Breast epithelium (tissue), 4 donors: ENCODE data around the gene EPHA4. TPM values are rescaled to one million over a fixed set of nuclear protein-coding genes. Genes with fewer than 3 reads are reported as not detected.

ENCODE experiments used
- DNase-seq, 2 donors: peaks; one replicate each; pipeline ENCODE4 v3.0.0-alpha.2; 2019; ENCODE audit warnings: low spot score in 2 of 2
- H3K27ac ChIP-seq, 2 donors: fragments of 200-600 bp; sonication (generic) in 1 of 2; one replicate each; pipeline ENCODE4 v1.5.1; 2016 to 2019; ENCODE audit warnings: mild to moderate bottlenecking in 1 of 2
- H3K27me3 ChIP-seq, 2 donors: fragments of 200-600 bp; sonication (generic) in 1 of 2; one replicate each; pipeline versions ENCODE4 v1.5.1 to v1.6.0; 2017 to 2019; ENCODE audit warnings: control low read depth in 1 of 2, mild to moderate bottlenecking in 1 of 2
- H3K36me3 ChIP-seq: fragments of 200-600 bp; one replicate; pipeline ENCODE4 v1.5.1; 2019
- H3K4me1 ChIP-seq, 2 donors: fragments of 200-600 bp; sonication (generic); one replicate each; pipeline ENCODE4 v1.5.1; 2016 to 2019; ENCODE audit warnings: control low read depth in 1 of 2
- H3K4me3 ChIP-seq, 3 donors: fragments of 200-600 bp; sonication (generic); 1 replicate in 2 of 3; 2 replicates in 1 of 3; pipeline ENCODE4 v1.5.1; 2016 to 2019; ENCODE audit warnings: mild to moderate bottlenecking in 3 of 3, moderate library complexity in 2 of 3
- H3K9me3 ChIP-seq, 2 donors: fragments of 200-600 bp; sonication (generic) in 1 of 2; one replicate each; pipeline ENCODE4 v1.5.1; 2016 to 2019; ENCODE audit warnings: control low read depth in 1 of 2
- POLR2A ChIP-seq: fragments of 450-650 bp; IDR thresholded peaks from one replicate; pipeline ENCODE4 v1.6.1; 2016; ENCODE audit warnings: antibody characterized with exemption, mild to moderate bottlenecking, moderate library complexity
- POLR2AphosphoS5 ChIP-seq, 3 donors: sonication (generic); formaldehyde crosslinking; IDR thresholded peaks; one replicate each; pipeline ENCODE4 v1.6.1; 2017; ENCODE audit warnings: antibody characterized with exemption in 3 of 3
- intact Hi-C: fragments of 100-400 bp; cut with DNase I; formaldehyde crosslinking; loops from one replicate; pipeline ENCODE4 v1.15.1; 2023; ENCODE audit warnings: low total_unique reads
- total RNA-seq, 3 donors: library from RNA; depleted of rRNA; stranded (reverse); fragments of >200 nt; gene quantifications; one replicate each; pipeline ENCODE4 v1.1.0, GENCODE V29; 2016
- TF ChIP-seq, protein P1 (sequence below), 3 donors: fragments of 450-650 bp; IDR thresholded peaks; one replicate each; pipeline ENCODE4 v1.5.1; 2016 to 2017; ENCODE audit warnings: antibody characterized with exemption in 3 of 3, mild to moderate bottlenecking in 3 of 3, moderate library complexity in 3 of 3

Gene EPHA4
- total RNA-seq, 3 donors from 2014 or later = 12.8 to 44.2 (median 18.6) TPM

DNA sequence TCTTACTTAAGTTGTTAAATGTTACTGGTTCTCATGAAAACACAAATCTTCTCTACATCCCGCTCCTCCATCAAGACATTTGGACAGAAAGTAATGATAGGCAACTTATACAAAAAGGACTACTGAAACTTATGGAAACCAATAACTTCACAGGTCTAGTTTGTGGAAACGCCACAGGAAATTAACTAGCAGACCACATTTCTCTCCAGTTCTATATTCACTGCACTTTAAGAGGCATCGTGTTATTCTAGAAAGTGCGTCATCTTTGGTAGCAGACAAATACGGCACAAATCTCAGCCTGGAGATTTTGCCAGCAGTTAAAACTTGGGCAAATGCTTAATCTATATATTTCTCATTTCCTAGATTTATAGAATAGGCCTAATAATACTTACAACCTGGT lies 164.3 kb downstream of the EPHA4 start:
- no peaks in the 10 kb centered on the region for H3K36me3 ChIP-seq

DNA sequence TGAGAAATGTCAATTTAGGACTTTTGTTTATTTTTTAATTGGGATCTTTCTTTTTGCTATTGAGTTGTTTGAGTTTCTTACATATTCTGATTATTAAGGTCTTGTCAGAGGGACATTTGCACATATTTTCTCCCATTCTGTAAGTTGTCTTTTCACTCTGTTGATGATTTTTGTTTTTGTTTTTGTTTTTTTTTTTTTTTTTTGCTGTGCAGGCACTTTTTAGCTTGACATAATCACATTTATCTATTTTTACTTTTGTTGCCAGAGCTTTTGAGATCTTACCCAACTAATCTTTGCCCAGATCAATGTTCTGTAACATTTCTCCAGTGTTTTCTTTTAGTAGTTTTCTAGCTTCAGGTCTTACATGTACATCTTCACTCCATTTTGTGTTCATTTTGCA lies 166.6 kb downstream of the EPHA4 start:
- TF ChIP-seq, protein P1, sequence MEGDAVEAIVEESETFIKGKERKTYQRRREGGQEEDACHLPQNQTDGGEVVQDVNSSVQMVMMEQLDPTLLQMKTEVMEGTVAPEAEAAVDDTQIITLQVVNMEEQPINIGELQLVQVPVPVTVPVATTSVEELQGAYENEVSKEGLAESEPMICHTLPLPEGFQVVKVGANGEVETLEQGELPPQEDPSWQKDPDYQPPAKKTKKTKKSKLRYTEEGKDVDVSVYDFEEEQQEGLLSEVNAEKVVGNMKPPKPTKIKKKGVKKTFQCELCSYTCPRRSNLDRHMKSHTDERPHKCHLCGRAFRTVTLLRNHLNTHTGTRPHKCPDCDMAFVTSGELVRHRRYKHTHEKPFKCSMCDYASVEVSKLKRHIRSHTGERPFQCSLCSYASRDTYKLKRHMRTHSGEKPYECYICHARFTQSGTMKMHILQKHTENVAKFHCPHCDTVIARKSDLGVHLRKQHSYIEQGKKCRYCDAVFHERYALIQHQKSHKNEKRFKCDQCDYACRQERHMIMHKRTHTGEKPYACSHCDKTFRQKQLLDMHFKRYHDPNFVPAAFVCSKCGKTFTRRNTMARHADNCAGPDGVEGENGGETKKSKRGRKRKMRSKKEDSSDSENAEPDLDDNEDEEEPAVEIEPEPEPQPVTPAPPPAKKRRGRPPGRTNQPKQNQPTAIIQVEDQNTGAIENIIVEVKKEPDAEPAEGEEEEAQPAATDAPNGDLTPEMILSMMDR (IDR thresholded peaks at IDR 0.05) = no peak
- TF ChIP-seq POLR2AphosphoS5 (IDR thresholded peaks at IDR 0.05) (no peak), POLR2A (no peak)
- Histone ChIP-seq H3K4me1 (no peaks in the 10 kb centered on the region), H3K27me3 (no peaks in the 10 kb centered on the region), H3K27ac (no peak overlapping the region), H3K4me3 (no peak overlapping the region), H3K36me3 (no peaks in the 10 kb centered on the region), H3K9me3 (peaks cover 4 to 9% of the 10 kb centered on the region in 2 donors)
- intact Hi-C loops = no loop called here
- DNase-seq = no peak

More for the DNA sequence above, 164.3 kb downstream of the EPHA4 start:
- Histone ChIP-seq H3K4me3 (no peak overlapping the region), H3K27me3 (no peaks in the 10 kb centered on the region), H3K9me3 (peaks cover 4 to 9% of the 10 kb centered on the region in 2 donors), H3K27ac (no peak overlapping the region), H3K4me1 (no peaks in the 10 kb centered on the region)
- DNase-seq = no peak
- TF ChIP-seq POLR2A (no peak), POLR2AphosphoS5 (IDR thresholded peaks at IDR 0.05) (no peak)
- TF ChIP-seq, protein P1 (IDR thresholded peaks at IDR 0.05) = no peak
- intact Hi-C loops = no loop called here

DNA sequence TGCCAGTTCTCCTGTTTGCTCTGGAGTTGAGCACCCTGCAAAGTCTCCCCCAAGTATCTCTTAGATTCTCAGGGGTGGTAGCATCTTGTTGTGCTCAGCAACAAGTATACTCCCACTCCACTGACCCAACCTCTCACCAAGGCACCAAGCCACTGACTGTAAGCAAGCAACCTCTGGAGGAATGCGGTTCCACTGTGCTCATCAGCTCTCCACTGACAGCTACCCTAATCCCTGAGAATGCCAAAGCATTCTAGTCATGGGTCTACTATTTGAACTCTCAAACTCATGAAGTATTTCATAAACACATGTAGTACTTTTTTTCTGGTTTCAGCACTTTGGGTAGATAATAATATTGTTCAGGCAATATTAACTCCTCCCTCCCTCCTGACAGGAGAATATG lies 170.0 kb downstream of the EPHA4 start:
- Histone ChIP-seq H3K4me3 (no peak overlapping the region), H3K9me3 (peaks cover 4 to 9% of the 10 kb centered on the region in 2 donors), H3K27ac (no peak overlapping the region), H3K36me3 (no peaks in the 10 kb centered on the region), H3K27me3 (no peaks in the 10 kb centered on the region), H3K4me1 (no peaks in the 10 kb centered on the region)
- no peak for DNase-seq
- no peak for TF ChIP-seq POLR2AphosphoS5 (IDR thresholded peaks at IDR 0.05)
- TF ChIP-seq, protein P1 (IDR thresholded peaks at IDR 0.05) = no peak
- no peak for TF ChIP-seq POLR2A
- intact Hi-C loops = no loop called here

DNA sequence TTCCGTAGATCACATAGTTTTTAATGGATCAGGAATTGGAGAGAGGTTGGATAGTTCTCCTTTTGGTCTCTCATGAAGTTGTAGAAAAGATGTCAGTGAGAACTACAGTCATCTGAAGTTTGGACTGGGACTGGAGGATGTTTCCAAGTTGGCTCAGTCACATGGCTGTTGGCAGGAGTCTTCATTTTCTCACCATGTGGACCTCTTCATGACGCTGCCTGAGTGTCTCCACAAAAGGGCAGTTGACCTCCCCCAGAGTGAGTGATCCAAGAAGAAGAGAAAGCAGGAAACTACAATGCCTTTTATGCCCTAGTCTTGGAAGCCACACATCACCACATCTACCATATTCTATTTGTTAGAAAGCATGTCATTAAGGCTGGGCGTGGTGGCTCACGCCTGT lies 171.7 kb downstream of the EPHA4 start:
- Histone ChIP-seq H3K36me3 (no peaks in the 10 kb centered on the region), H3K4me3 (no peak overlapping the region), H3K9me3 (no peaks in the 10 kb centered on the region), H3K27me3 (no peaks in the 10 kb centered on the region), H3K4me1 (no peaks in the 10 kb centered on the region), H3K27ac (no peak overlapping the region)
- DNase-seq = no peak
- intact Hi-C loops = no loop called here
- TF ChIP-seq POLR2A = no peak
- TF ChIP-seq, protein P1 (IDR thresholded peaks at IDR 0.05) = no peak
- no peak for TF ChIP-seq POLR2AphosphoS5 (IDR thresholded peaks at IDR 0.05)

DNA sequence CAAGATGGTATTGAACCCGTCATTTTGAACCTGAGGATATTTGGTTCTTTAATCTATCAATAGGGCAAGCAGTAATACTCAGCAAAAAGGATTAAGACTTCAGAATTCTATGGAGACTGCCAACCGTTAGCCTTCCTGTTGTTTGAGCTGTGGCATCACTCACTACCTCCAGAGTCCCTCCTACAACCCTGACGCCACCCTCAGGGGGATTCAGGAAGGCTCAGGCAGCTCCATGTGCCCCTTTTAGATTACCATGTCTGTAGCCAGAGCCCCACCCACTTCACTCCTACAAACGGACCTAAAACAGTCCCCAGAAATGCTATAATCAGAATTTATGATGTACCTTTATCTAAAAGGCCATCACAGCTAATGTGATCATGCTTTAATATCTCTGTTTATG lies 172.9 kb downstream of the EPHA4 start:
- H3K4me1 ChIP-seq = no peaks in the 10 kb centered on the region
- no peak for TF ChIP-seq POLR2AphosphoS5 (IDR thresholded peaks at IDR 0.05)
- no peak for TF ChIP-seq POLR2A
- TF ChIP-seq, protein P1 (IDR thresholded peaks at IDR 0.05) = no peak
- H3K4me3 ChIP-seq = no peak overlapping the region
- intact Hi-C loops = no loop called here
- no peaks in the 10 kb centered on the region for H3K36me3 ChIP-seq
- H3K27me3 ChIP-seq = no peaks in the 10 kb centered on the region
- H3K9me3 ChIP-seq = no peaks in the 10 kb centered on the region
- H3K27ac ChIP-seq = no peak overlapping the region
- DNase-seq = no peak
